ENCODE data around the gene PRLH. TPM values are rescaled to one million over a fixed set of nuclear protein-coding genes. Genes with fewer than 3 reads are reported as not detected.

The PRLH gene
- total and polyA plus RNA-seq, 2 of the 13 experiments (the other 11 are each of a cell fraction or from before 2014, with no cell fraction given), result not detected

GRCh38 chr2:237614151-237614720, 47.9 kb downstream of the PRLH start (continued):
- peak; percentile 69; the same call in 1 of the 2 replicates for TF ChIP-seq ZFP90 (CRISPR knock-in tag; IDR thresholded peaks at IDR 0.05; ENCODE audit: borderline replicate concordance)
- peak; percentile 99 for TF ChIP-seq HDAC2 (CRISPR knock-in tag; IDR thresholded peaks at IDR 0.05)
- TF ChIP-seq MLX (CRISPR knock-in tag; IDR thresholded peaks at IDR 0.05), result peak; percentile 93
- TF ChIP-seq TEAD2 (CRISPR knock-in tag; IDR thresholded peaks at IDR 0.05), result no peak
- TF ChIP-seq ZSCAN12 (CRISPR knock-in tag; IDR thresholded peaks at IDR 0.05), result no peak
- TF ChIP-seq POGK (CRISPR knock-in tag; conservative IDR thresholded peaks at IDR 0.05), result peak; percentile 50; the same call in 1 of the 2 replicates
- TF ChIP-seq TFAP4 (IDR thresholded peaks at IDR 0.05; ENCODE audit: borderline replicate concordance, low read depth), result peak; percentile 94
- 0 out of 2 replicates have a peak, but pooled peaks have one; percentile 12 for TF ChIP-seq MNT (IDR thresholded peaks at IDR 0.05)
- TF ChIP-seq ZNF7 (CRISPR knock-in tag; IDR thresholded peaks at IDR 0.05), result no peak
- TF ChIP-seq ZFX (CRISPR knock-in tag; IDR thresholded peaks at IDR 0.05; ENCODE audit: low read depth), result peak; percentile 88
- TF ChIP-seq SPEN (CRISPR knock-in tag; IDR thresholded peaks at IDR 0.05; ENCODE audit: low read depth), result peak; percentile 92
- peak; percentile 52; the same call in 1 of the 2 replicates for TF ChIP-seq KMT2A (CRISPR knock-in tag; IDR thresholded peaks at IDR 0.05)
- no peak for TF ChIP-seq ZNF619 (CRISPR knock-in tag; IDR thresholded peaks at IDR 0.05)
- TF ChIP-seq U2AF2 (IDR thresholded peaks at IDR 0.05; ENCODE audit: low read depth, low read length), result no peak
- peak; percentile 65; the same call in 1 of the 2 replicates for TF ChIP-seq THAP9 (CRISPR knock-in tag; IDR thresholded peaks at IDR 0.05; ENCODE audit: borderline replicate concordance)
- TF ChIP-seq NR0B2 (CRISPR knock-in tag; IDR thresholded peaks at IDR 0.05), result no peak
- TF ChIP-seq KAT7 (CRISPR knock-in tag; IDR thresholded peaks at IDR 0.05; ENCODE audit: borderline replicate concordance), result peak; percentile 73; the same call in 1 of the 2 replicates
- TF ChIP-seq ZNF501 (CRISPR knock-in tag; IDR thresholded peaks at IDR 0.05), result peak; percentile 75
- TF ChIP-seq ZSCAN21 (CRISPR knock-in tag; IDR thresholded peaks at IDR 0.05; ENCODE audit: borderline replicate concordance), result peak; percentile 61; the same call in 1 of the 2 replicates
- TF ChIP-seq TBP (CRISPR knock-in tag; IDR thresholded peaks at IDR 0.05), result no peak
- no peak for TF ChIP-seq ZNF354B (CRISPR knock-in tag; IDR thresholded peaks at IDR 0.05)
- no peak for TF ChIP-seq CENPT (CRISPR knock-in tag; IDR thresholded peaks at IDR 0.05; ENCODE audit: low read depth)
